ENCODE results near the gene LARP4B.

- TF ChIP-seq CTCF (IDR thresholded peaks at IDR 0.05) (no peak), POLR2A (IDR thresholded peaks at IDR 0.05) (no peak)
These were observed 140.5 kb downstream of the LARP4B start for GRCh38 chr10:790821-791551.

Measured in testis (tissue), 2 donors.